ENCODE measurements around the gene CHST3. TPM values are rescaled to one million over a fixed set of nuclear protein-coding genes. Genes with fewer than 3 reads are reported as not detected.
"Not testable (repeated sequence)": the region's sequence is repeated elsewhere in the genome, so short reads cannot be mapped to it uniquely, and the experiment has no call there.

The CHST3 gene
- total RNA-seq, 6 donors from 2014 or later: 5.4 to 15.0 (median 8.4) TPM

DNA sequence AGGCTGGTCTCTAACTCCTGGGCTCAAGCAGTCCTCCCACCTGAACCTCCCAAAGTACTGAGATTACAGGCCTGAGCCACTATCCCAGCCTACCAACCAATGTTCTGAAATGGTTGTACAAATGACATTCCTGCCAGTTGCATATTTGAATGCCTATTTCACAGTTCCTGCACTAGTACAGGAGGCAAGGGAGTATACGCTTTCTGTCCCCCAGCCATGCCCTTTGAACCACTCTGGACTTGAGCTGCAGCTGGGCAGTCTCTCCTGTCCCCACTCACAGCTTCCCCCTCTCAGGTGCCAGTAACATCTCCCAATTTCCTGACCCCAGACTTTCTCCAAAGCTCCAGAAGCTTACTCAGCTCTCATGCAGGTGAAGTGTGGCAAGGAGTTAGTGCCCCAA, 65.2 kb downstream of the CHST3 start:
- WGBS, 2 donors: 85 to 93% methylated on average over 1 of the region's 1 CpG
- Histone ChIP-seq H3K9me3 (no peaks in the 10 kb centered on the region), H3K4me3 (no peak overlapping the region)

DNA sequence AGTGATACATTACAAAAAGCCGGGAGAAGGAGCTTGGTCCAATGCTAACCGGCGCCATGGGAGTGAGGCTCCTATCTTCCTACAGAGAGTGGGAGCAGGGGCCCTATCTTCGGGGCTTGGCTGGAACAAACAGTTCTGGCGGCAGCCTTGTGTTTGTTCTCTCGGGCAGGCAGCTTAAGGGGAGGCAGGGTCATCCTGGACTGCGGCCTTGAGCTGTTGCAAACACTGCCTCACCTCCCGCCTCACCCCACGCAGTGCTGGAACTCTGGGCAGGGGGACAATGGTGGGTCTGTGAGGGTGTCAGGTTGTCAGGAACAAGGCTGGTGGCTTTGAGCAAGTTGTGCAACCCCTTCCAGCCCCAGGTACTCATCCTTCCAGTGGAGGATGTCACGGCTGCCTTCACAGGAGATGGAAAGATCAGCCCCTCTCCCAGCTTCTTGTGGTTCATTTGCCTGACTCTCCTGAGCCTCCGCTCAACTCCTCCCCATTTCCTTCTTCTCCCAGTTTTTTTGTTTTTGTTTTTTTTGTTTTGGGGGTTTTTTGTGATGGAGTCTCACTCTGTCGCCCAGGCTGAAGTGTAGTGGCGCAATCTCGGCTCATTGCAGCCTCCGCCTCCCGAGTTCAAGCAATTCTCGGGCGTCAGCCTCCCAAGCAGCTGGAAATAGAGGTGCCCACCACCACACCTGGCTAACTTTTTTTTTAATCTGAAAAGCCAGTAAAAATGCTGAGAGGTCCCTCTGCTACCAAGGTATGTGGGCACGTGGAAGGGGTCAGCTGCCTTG, 66.8 kb downstream of the CHST3 start:
- Histone ChIP-seq H3K27me3 (no peaks in the 10 kb centered on the region), H3K27ac (peak overlapping the region; percentile 6 to 60 (median 34)), H3K4me1 (peaks cover 12 to 38% (median 24%) of the 10 kb centered on the region in 4 donors), H3K9me3 (no peaks in the 10 kb centered on the region), H3K36me3 (no peaks in the 10 kb centered on the region), H3K4me3 (no peak overlapping the region)
- peak; percentile 12 to 65 for ATAC-seq (ENCODE audit: low FRiP score in 2 of 2)
- TF ChIP-seq EP300 (IDR thresholded peaks at IDR 0.05): peak in 2 of 4 donors; percentile 11 to 53
- TF ChIP-seq POLR2AphosphoS5 (IDR thresholded peaks at IDR 0.05): peak in 1 of 2 donors; percentile 42
- TF ChIP-seq POLR2A (IDR thresholded peaks at IDR 0.05): no peak
- TF ChIP-seq, protein P1, sequence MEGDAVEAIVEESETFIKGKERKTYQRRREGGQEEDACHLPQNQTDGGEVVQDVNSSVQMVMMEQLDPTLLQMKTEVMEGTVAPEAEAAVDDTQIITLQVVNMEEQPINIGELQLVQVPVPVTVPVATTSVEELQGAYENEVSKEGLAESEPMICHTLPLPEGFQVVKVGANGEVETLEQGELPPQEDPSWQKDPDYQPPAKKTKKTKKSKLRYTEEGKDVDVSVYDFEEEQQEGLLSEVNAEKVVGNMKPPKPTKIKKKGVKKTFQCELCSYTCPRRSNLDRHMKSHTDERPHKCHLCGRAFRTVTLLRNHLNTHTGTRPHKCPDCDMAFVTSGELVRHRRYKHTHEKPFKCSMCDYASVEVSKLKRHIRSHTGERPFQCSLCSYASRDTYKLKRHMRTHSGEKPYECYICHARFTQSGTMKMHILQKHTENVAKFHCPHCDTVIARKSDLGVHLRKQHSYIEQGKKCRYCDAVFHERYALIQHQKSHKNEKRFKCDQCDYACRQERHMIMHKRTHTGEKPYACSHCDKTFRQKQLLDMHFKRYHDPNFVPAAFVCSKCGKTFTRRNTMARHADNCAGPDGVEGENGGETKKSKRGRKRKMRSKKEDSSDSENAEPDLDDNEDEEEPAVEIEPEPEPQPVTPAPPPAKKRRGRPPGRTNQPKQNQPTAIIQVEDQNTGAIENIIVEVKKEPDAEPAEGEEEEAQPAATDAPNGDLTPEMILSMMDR (IDR thresholded peaks at IDR 0.05): no peak
- 71 to 74% methylated on average over 13 to 19 of the region's 19 CpGs for WGBS, 2 donors
- DNase-seq: no peak

More for the DNA sequence above, 65.2 kb downstream of the CHST3 start:
- peaks cover 12 to 33% (median 23%) of the 10 kb centered on the region in 4 donors for H3K4me1 ChIP-seq
- ATAC-seq (ENCODE audit: low FRiP score in 2 of 2) (no peak), DNase-seq (no peak)
- TF ChIP-seq, protein P1 (IDR thresholded peaks at IDR 0.05): no peak
- TF ChIP-seq POLR2AphosphoS5 (IDR thresholded peaks at IDR 0.05) (no peak), POLR2A (IDR thresholded peaks at IDR 0.05) (no peak), EP300 (IDR thresholded peaks at IDR 0.05) (no peak)
- H3K36me3 ChIP-seq: no peaks in the 10 kb centered on the region
- peak overlapping the region in 1 of 4 donors; percentile 60 for H3K27ac ChIP-seq
- no peaks in the 10 kb centered on the region for H3K27me3 ChIP-seq

DNA sequence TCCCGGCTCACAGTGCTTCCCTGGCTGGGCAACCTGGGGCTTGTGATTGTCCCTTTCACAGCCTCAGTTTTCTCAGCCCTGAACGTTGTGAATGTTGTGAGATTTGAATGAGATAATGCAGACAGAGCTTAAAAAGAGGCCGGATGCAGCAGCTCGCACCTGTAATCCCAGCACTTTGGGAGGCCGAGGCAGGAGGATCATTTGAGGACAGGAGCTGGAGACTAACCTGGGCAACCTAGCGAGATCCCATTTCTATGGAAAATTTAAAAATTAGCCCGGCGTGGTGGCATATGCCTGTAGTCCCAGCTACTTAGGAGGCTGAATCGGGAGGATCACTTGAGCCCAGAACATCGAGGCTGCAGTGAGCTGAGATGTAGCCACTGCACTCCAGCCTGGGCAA, 67.5 kb downstream of the CHST3 start:
- DNase-seq (no peak), ATAC-seq (ENCODE audit: low FRiP score in 2 of 2) (no peak)
- Histone ChIP-seq H3K27me3 (no peaks in the 10 kb centered on the region), H3K9me3 (no peaks in the 10 kb centered on the region), H3K4me3 (no peak overlapping the region), H3K4me1 (peaks cover 10 to 32% (median 22%) of the 10 kb centered on the region in 4 donors), H3K36me3 (no peaks in the 10 kb centered on the region), H3K27ac (no peak overlapping the region)
- TF ChIP-seq, protein P1 (IDR thresholded peaks at IDR 0.05): no peak
- no peak for TF ChIP-seq POLR2AphosphoS5 (IDR thresholded peaks at IDR 0.05)
- TF ChIP-seq EP300 (IDR thresholded peaks at IDR 0.05): no peak
- no peak for TF ChIP-seq POLR2A (IDR thresholded peaks at IDR 0.05)
- WGBS, 2 donors: 90 to 91% methylated on average over 10 of the region's 10 CpGs

DNA sequence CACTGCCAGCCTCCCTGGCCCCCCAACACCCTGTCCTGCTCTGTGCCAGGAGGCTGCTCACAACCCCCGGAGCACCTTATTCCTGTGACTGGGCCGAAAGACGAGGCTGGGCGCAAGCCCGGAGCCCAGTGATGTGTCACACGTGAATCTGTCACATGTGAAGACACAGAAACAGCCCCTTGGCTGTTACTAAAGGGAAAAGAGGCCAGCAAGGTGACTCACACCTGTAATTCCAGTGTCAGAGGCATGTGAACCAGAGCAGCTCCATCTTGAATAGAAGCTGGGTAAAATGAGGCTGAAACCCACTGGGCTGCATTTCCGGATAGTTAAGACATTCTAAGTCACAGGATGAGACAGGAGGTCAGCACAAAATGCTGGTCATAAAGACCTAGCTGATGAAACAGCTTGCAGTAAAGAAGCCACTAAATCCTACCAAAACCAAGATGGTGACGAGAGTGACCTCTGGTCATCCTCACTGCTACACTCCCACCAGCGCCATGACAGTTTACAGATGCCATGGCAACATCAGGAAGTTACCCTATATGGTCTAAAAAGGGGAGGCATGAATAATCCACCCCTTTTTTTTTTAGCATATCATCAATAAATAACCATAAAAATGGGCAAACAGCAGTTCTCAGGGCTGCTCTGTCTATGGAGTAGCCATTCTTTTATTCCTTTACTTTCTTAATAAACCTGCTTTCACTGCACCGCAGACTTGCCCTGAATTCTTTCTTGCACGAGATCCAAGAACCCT, 68.4 kb downstream of the CHST3 start:
- ATAC-seq (ENCODE audit: low FRiP score in 2 of 2); DNase-seq: not testable (repeated sequence)
- 87 to 92% methylated on average over 5 to 10 of the region's 11 CpGs for WGBS, 2 donors

DNA sequence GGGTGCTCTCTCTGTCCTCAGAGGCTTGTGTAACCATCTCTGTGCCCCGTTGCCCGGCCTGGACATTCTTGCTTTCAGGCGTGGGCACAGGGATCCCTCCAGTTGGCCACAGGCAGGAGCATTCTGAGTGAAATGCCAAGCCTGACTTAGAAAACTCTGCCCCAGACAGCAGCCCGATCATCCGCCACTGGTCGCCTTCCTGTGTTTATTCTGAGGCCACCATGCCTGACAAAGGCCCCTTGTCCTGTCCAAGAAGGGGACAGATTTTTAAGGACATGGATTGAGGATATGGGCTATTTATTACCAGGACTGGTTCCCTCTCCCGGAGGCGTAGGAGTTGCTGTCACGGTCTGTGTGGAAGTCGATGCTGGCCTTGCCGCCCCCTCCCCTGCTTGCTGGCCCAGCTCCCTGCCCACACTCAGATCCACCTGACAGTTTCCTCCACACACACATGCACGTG, 69.9 kb downstream of the CHST3 start:
- TF ChIP-seq, protein P1 (IDR thresholded peaks at IDR 0.05): no peak
- TF ChIP-seq EP300 (IDR thresholded peaks at IDR 0.05) (no peak), POLR2A (IDR thresholded peaks at IDR 0.05) (no peak), POLR2AphosphoS5 (IDR thresholded peaks at IDR 0.05) (no peak)
- H3K4me3 ChIP-seq: no peak overlapping the region
- ATAC-seq (ENCODE audit: low FRiP score in 2 of 2): no peak
- peaks cover 10 to 32% (median 22%) of the 10 kb centered on the region in 4 donors for H3K4me1 ChIP-seq
- no peaks in the 10 kb centered on the region for H3K27me3 ChIP-seq
- no peaks in the 10 kb centered on the region for H3K9me3 ChIP-seq
- WGBS, 2 donors: 65 to 72% methylated on average over 5 to 12 of the region's 12 CpGs
- no peaks in the 10 kb centered on the region for H3K36me3 ChIP-seq
- DNase-seq: no peak
- H3K27ac ChIP-seq: peak overlapping the region in 2 of 4 donors; percentile 42 to 61

More for the DNA sequence above, 68.4 kb downstream of the CHST3 start:
- H3K9me3 ChIP-seq, H3K36me3 ChIP-seq, H3K4me3 ChIP-seq, H3K27me3 ChIP-seq: not testable (repeated sequence)
- H3K4me1 ChIP-seq: peaks cover 10 to 32% (median 22%) of the 10 kb centered on the region in 4 donors
- peak overlapping the region in 1 of 4 donors; percentile 61 for H3K27ac ChIP-seq
